Fibroblast of peridontal ligament (primary cell): ENCODE results near the gene CDHR5.

Experiments used
- DNase-seq: peaks from one replicate; pipeline ENCODE4 v3.0.0-alpha.2; 2010; ENCODE audit errors: extremely low read depth

The CDHR5 gene

DNA sequence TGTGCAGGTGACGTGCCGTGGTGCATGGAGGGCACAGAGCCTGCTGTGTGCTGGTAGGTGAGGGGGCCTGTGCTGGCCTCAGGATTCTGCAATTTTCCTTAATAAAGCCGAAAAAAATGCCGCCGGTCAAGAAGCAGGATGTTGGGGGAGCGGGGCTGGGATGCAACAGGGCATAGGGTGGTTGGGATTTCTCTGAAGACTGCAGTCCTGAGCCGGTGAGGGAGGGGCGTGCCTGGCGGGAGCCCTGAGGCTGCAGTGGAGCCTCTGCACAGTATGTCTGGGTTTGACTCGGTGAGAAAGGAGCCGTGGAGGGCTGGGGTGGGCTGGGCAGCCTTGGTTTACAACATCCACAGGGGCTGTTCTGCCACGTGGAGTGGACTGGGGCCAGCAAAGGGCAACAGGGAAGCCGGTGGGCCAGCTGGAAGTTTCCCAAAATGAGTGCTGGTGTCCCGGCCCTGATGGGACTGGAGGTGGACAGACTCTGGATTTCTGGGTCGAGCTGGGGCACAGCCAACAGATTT, 1.3 kb downstream of the CDHR5 start:
- DNase-seq: no peak

- DNase-seq: no peak
Observed at GRCh38 chr11:621838-622237, 2.9 kb downstream of the CDHR5 start.

DNA sequence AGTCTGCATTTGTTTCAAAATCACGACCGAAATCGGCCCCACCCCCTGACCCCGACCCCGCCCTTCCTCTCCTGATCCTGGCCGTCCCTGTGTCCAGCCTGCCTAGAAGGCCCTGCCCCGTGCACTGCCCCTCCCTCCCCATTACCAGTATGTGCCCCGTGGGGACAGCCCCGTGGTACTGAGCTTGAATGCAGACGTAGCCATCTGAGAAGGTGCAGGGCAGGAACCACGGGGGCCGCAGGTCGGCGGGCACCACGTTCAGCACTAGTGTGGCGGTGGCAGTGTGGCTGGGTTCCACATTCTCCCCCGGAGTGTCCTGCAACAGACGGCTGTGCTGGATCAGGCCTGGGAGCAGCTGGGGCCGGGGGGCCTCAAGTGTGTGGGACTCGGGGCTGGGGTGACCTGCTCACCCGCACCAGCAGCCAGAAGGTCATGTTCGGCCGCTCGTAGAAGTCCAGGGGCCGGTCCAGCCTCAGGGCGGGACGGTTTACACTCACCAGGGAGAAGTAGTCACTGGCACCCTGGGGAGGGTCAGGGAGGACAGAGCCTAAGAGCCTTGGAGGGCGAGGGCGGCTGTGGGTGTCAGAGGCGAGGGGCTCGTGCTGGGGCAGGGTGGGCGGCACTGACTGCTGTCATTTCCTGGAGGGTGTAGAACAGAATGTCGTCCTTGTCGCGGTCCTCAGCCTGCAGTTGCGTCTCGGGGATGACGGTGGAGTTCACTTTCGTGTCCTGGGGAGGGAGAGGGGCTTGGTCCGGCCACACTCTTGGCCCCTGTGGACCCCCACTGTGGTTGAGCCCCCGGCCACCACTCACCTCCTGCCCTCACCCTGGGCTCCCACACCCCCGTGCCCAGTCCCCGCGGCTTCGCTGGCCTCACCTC, 3.6 kb downstream of the CDHR5 start:
- no peak for DNase-seq

DNA sequence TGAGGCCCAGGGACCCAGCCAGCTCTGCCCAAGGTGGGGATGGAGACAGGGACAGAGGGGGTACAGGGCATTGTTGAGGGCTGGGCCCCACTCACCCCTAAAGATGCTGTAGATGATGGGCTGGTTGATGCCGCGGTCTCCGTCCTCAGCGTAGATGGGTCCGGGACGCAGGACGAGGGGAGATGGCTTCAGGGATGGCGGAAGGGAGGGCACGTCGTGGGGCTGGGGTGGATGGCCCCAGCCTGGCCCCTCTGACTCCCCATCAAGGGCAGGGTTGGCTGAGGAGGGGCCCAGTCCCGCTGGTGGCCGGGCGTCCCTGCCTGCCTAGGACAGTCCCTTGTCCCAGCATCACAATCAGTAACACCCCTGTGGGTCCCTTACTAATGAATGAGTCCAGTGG, 4.6 kb downstream of the CDHR5 start:
- DNase-seq: no peak

GRCh38 chr11:619628-620050, 5.1 kb downstream of the CDHR5 start:
- DNase-seq: no peak

- DNase-seq: no peak
Observed at GRCh38 chr11:618856-619627, 5.7 kb downstream of the CDHR5 start.

- DNase-seq: no peak
Observed at GRCh38 chr11:617912-618682, 6.7 kb downstream of the CDHR5 start.

GRCh38 chr11:617199-617911, 7.4 kb downstream of the CDHR5 start:
- no peak for DNase-seq

- DNase-seq: no peak
Observed at GRCh38 chr11:616320-617198, 8.2 kb downstream of the CDHR5 start.

GRCh38 chr11:615504-616319, 9.0 kb downstream of the CDHR5 start, which contains the start of gene IRF7:
TSS of gene IRF7 (minus strand) at chr11:615950. CDS start at chr11:615364, 586 bp downstream.
- peak; percentile 84 for DNase-seq

DNA sequence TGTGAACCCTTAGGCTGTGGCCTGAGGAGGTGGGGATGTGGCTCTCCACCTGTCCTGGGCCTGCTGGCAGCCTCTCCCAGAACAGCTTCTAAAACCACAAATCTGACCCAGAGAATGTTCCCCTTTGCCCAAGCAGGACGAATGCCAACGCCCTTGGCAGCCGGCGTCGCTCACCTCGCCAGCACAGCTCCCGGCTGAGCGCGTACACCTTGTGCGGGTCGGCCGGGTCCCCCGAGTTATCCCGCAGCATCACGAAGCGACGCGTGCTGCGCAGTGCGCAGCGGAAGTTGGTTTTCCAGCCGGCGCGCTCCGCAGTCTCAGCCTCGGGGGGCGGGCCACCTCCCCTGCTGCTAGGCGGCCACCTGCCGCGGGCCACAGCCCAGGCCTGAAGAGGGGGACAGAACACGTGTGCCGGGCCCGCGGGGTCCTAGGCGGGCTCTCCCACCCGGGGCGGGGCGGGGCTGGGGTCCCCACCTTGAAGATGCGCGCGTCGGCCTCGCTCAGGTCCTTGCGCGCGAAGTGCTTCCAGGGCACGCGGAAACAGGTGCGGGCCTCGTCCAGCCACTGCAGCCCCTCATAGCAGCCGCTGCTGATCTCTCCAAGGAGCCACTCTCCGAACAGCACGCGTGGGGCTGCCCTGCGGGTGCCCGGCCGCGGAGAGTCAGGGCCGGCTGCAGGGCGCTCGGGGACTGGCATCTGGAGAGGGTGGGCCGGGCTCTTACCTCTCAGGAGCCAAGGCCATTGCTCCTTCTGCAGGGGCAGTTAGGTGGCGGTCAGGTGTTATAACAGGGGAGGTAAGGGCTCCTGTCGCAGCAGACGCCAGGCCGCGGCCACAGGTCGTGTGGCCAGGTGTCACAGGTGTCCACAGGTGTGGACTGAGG, 9.9 kb downstream of the CDHR5 start:
- DNase-seq: no peak

DNA sequence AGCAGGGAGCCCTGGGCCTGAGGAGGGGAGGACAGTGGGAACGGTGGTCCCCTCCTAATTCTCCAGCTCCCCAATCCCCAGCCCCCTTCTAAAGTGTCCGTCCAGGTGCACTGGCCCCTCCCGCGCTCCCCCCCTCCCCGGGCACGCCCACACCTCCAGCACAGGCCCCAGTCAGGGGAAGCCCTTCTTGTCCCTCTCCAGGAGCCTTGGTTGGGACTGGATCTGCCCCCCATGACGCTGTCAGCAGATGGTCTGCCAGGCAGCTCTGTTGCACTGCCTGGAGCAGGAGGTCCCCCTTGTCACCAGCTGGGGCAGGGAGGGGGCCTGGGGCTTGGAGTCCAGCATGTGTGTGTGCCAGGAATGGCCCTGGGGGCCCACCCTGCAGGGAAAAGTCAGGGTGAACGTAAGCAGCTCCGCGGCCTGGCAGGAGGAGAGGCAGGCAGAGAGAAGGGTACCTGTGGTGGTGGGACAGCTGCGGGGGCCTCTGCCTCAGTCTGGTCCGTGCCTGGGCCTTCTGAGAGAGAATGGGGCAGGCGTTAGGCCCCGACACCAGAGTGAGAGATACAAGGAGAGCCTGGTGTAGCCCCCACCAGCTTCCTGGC, 10.6 kb downstream of the CDHR5 start:
- no peak for DNase-seq

DNA sequence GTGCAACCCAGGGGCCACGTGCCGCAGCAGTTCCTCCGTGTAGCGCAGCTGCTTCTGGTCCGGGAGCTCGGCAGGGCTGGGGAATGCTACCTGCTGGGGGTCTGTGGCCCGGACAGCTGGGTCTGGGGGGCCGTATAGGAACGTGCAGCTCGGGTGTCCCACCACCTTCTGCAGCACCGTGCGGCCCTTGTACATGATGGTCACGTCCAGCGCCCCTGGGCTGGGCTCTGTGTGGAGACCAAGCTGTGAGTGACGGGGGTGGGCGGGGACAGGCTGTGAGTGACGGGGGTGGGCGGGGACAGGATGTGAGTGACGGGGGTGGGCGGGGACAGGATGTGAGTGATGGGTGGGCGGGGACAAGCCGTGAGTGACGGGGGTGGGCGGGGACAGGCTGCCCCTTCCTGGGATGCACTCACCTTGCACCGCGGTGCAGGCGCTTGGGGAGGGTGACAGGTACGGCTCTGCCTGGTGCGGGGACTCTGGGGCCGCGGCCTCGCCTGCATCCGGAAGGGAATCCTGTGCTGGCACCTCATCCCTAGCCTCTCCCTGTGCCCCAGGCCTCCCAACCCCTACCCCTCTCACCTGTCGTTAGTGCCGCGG, 11.3 kb downstream of the CDHR5 start:
- DNase-seq: no peak

GRCh38 chr11:612961-613300, 11.8 kb downstream of the CDHR5 start:
- DNase-seq: no peak

GRCh38 chr11:612201-612960, 12.4 kb downstream of the CDHR5 start:
- no peak for DNase-seq

GRCh38 chr11:611001-611996, 13.5 kb downstream of the CDHR5 start:
- DNase-seq: no peak
